Chondrocyte (in vitro differentiated cells): ENCODE data around the gene SPRING1. TPM values are rescaled to one million over a fixed set of nuclear protein-coding genes. Genes with fewer than 3 reads are reported as not detected.

ENCODE experiments used
- DNase-seq: peaks from one replicate; pipeline ENCODE4 v3.0.0; 2021; ENCODE audit warnings: mixed read lengths, low spot score
- H3K27ac Mint-ChIP-seq: one replicate; pipeline ENCODE4 v1.8.0; 2021; ENCODE audit warnings: mild to moderate bottlenecking, moderate library complexity, mixed read lengths; ENCODE audit not compliant: unreplicated experiment
- H3K27me3 Mint-ChIP-seq: 2 replicates; pipeline ENCODE4 v1.8.0; 2021; ENCODE audit warnings: low read depth, mixed read lengths
- H3K36me3 Mint-ChIP-seq: 2 replicates; pipeline ENCODE4 v1.8.0; 2021; ENCODE audit warnings: low read depth, mixed read lengths
- H3K4me1 Mint-ChIP-seq: 2 replicates; pipeline ENCODE4 v1.8.0; 2021; ENCODE audit warnings: low read depth, mild to moderate bottlenecking, mixed read lengths
- H3K4me3 Mint-ChIP-seq: one replicate; pipeline ENCODE4 v1.8.0; 2021; ENCODE audit warnings: mild to moderate bottlenecking, moderate library complexity, mixed read lengths; ENCODE audit not compliant: unreplicated experiment
- H3K9me3 Mint-ChIP-seq: 2 replicates; pipeline ENCODE4 v1.8.0; 2021; ENCODE audit warnings: low read depth, mixed read lengths
- CTCF ChIP-seq: fragments of 200-600 bp; sonication (generic); IDR thresholded peaks from 2 replicates; pipeline ENCODE4 v1.5.0; 2021; ENCODE audit warnings: antibody characterized with exemption, mild to moderate bottlenecking, moderate library complexity
- total RNA-seq: library from RNA; stranded (reverse); gene quantifications from 3 replicates; pipeline ENCODE4 v1.2.1, GENCODE V29; 2021

Gene SPRING1
- total RNA-seq, 1 donor from 2014 or later, result 37.3 TPM

DNA sequence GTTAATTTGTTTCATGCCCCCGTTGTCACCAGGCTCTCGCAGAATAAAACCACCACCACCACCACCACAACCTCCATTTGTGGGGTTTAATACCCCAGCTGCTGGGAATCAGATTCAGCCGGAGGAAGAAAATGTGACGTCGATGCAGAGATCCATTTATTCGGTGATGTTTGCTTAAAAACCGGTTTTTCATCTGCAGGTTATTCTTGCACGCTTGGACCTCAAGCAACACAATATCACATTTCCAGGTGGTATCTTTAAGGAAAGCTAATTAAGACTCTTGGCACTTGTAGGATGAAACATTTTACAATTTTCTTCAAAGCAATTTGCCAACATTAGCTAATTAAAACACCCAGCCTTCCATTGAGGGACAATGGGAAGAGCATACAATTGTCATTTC lies 39.8 kb downstream of the SPRING1 start:
- Mint-ChIP-seq H3K27ac (no peak overlapping the region), H3K4me3 (no peak overlapping the region), H3K27me3 (peaks cover 18% of the 10 kb centered on the region), H3K36me3 (peaks cover 2% of the 10 kb centered on the region), H3K4me1 (peaks cover 9% of the 10 kb centered on the region), H3K9me3 (no peaks in the 10 kb centered on the region)
- DNase-seq, result no peak
- TF ChIP-seq CTCF, result no peak

DNA sequence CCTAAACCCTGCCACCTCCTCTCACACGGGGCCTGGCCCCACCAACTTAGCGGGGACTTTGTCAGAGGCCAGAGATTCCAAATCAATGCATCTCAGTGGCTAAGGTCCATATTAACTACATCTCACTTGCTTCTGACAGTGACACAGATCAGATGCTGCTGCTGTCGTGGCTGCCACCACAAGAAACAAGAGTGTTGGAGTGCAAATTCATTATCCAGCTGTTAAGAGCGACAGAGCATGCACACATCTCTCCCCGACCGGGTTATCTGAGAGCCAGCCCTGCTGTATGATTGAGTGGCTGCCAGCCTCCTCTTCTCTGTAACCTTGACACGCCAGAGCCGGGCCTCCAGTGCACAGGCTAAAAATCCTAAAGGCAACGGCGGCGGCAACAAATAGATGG lies 40.2 kb downstream of the SPRING1 start:
- peaks cover 18% of the 10 kb centered on the region for H3K27me3 Mint-ChIP-seq
- no peak overlapping the region for H3K27ac Mint-ChIP-seq
- H3K4me1 Mint-ChIP-seq, result peaks cover 9% of the 10 kb centered on the region
- peaks cover 2% of the 10 kb centered on the region for H3K36me3 Mint-ChIP-seq
- no peak for DNase-seq
- no peaks in the 10 kb centered on the region for H3K9me3 Mint-ChIP-seq
- H3K4me3 Mint-ChIP-seq, result no peak overlapping the region
- no peak for TF ChIP-seq CTCF

DNA sequence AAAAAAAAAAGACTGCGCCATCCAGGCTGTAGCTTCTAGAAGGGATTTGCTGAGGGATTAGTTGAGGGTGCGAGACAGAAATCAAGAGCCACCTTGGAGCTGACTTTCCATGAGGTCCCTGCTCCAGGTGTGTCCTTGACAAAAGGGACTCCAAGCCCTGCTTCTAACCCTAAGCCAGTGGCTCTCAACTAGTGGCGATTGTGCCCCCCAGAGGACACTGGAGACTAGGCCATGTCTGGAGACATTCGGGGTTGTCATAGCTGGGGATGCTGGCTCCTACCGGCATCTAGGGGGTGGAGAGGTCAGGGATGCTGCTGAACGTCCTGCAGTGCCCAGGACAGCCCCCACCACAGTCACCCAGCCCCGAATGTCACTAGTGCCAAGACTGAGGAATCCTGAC lies 40.6 kb downstream of the SPRING1 start:
- Mint-ChIP-seq H3K4me3 (no peak overlapping the region), H3K27ac (no peak overlapping the region), H3K9me3 (no peaks in the 10 kb centered on the region), H3K27me3 (peaks cover 19% of the 10 kb centered on the region), H3K4me1 (peaks cover 9% of the 10 kb centered on the region), H3K36me3 (peaks cover 2% of the 10 kb centered on the region)
- TF ChIP-seq CTCF, result peak; percentile 60
- DNase-seq, result no peak

- TF ChIP-seq CTCF, result no peak
- Mint-ChIP-seq H3K4me3 (no peak overlapping the region), H3K4me1 (peaks cover 9% of the 10 kb centered on the region), H3K9me3 (no peaks in the 10 kb centered on the region), H3K27ac (no peak overlapping the region), H3K36me3 (peaks cover 2% of the 10 kb centered on the region), H3K27me3 (peaks cover 19% of the 10 kb centered on the region)
- no peak for DNase-seq
These were observed 42.5 kb downstream of the SPRING1 start for GRCh38 chr12:116695464-116695725.

- no peak overlapping the region for H3K27ac Mint-ChIP-seq
- DNase-seq, result no peak
- no peaks in the 10 kb centered on the region for H3K9me3 Mint-ChIP-seq
- no peak for TF ChIP-seq CTCF
- peaks cover 2% of the 10 kb centered on the region for H3K36me3 Mint-ChIP-seq
- H3K27me3 Mint-ChIP-seq, result peaks cover 19% of the 10 kb centered on the region
- no peak overlapping the region for H3K4me3 Mint-ChIP-seq
- peaks cover 9% of the 10 kb centered on the region for H3K4me1 Mint-ChIP-seq
These were observed 43.0 kb downstream of the SPRING1 start for GRCh38 chr12:116694653-116695463.
